ENCODE data around the gene PPP1R14D.

PPP1R14D gene

GRCh38 chr15:40831861-40832260 is 3.4 kb upstream of the PPP1R14D start:
- no peak overlapping the region for H3K4me3 ChIP-seq (ENCODE audit: low read length)
- no peaks in the 10 kb centered on the region for H3K9me2 ChIP-seq (replicated peaks; ENCODE audit: control insufficient read depth, low read length)
- H3K9me3 ChIP-seq (ENCODE audit: control insufficient read depth, insufficient read depth, low read length) = no peaks in the 10 kb centered on the region
- no peak for TF ChIP-seq EZH2phosphoT487 (IDR thresholded peaks at IDR 0.05; ENCODE audit: borderline replicate concordance, low read length)
- H3K4me2 ChIP-seq (ENCODE audit: low read length) = no peak overlapping the region
- no peaks in the 10 kb centered on the region for H3K4me1 ChIP-seq (ENCODE audit: control insufficient read depth, low read length)
- H3K27me3 ChIP-seq (ENCODE audit: control insufficient read depth, low read length) = no peaks in the 10 kb centered on the region; the same call in 1 of the 2 replicates
- H4K20me1 ChIP-seq (ENCODE audit: control insufficient read depth, insufficient read depth, low read depth, low read length) = no peaks in the 10 kb centered on the region
- H3K79me2 ChIP-seq (ENCODE audit: control insufficient read depth, low read length) = no peaks in the 10 kb centered on the region
- no peaks in the 10 kb centered on the region for H3K36me3 ChIP-seq (ENCODE audit: control insufficient read depth, low read length)
- no peak overlapping the region for H3K27ac ChIP-seq (ENCODE audit: low read depth, low read length)
- no peaks in the 10 kb centered on the region for H3F3A ChIP-seq (ENCODE audit: control insufficient read depth, insufficient read depth)

DNA sequence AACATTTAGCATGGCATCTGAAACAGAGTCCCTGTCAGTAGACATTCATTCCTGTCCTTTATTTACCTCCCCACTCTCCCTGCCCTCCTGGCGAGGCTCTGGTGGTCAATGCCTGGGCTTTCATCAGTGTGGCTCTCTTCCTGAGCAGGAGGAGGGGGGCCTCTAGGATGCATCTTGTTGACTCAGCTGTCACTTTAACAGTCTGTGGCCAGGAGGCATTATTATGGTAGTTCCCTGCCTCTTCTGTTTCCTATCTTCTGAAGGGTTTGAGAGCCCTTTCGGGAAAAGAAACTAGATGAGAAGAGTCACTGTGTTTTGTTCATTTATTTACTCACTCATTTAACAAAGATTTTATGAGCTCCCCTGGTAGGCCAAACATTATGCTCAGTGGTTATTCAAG is 2.4 kb upstream of the PPP1R14D start:
- Histone ChIP-seq H3K4me1 (ENCODE audit: control insufficient read depth, low read length) (no peaks in the 10 kb centered on the region), H3K4me2 (ENCODE audit: low read length) (no peak overlapping the region), H3K9me2 (replicated peaks; ENCODE audit: control insufficient read depth, low read length) (no peaks in the 10 kb centered on the region), H4K20me1 (ENCODE audit: control insufficient read depth, insufficient read depth, low read depth, low read length) (no peaks in the 10 kb centered on the region), H3K4me3 (ENCODE audit: low read length) (no peak overlapping the region), H3K27me3 (ENCODE audit: control insufficient read depth, low read length) (peaks cover 9% of the 10 kb centered on the region), H3F3A (ENCODE audit: control insufficient read depth, insufficient read depth) (no peaks in the 10 kb centered on the region), H3K9me3 (ENCODE audit: control insufficient read depth, insufficient read depth, low read length) (no peaks in the 10 kb centered on the region), H3K36me3 (ENCODE audit: control insufficient read depth, low read length) (no peaks in the 10 kb centered on the region), H3K27ac (ENCODE audit: low read depth, low read length) (no peak overlapping the region), H3K79me2 (ENCODE audit: control insufficient read depth, low read length) (no peaks in the 10 kb centered on the region)
- TF ChIP-seq CTCF (IDR thresholded peaks at IDR 0.05; ENCODE audit: low read depth, low read length, poor library complexity, severe bottlenecking) (no peak), EZH2phosphoT487 (IDR thresholded peaks at IDR 0.05; ENCODE audit: borderline replicate concordance, low read length) (no peak)

DNA sequence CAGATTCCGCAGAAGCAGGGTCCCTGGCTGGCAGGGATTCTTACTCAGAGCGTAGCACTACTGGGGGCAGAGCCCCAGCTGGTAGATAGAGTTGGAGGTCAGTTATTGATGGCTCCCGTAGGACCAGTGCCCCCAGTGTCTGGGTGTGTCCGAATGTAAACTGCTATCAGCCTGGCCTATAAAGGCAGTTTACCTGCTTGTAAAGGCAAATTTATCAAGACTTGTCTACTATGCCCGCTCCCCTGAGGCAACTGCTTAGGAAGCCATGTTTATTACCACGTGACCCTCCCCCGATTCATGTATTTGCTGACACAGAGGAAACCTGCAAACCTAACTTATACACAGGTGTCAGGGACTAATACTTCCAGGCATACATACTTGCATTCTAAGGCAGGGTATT is 607 bp upstream of the PPP1R14D start:
- H3F3A ChIP-seq (ENCODE audit: control insufficient read depth, insufficient read depth) = no peaks in the 10 kb centered on the region
- no peaks in the 10 kb centered on the region for H4K20me1 ChIP-seq (ENCODE audit: control insufficient read depth, insufficient read depth, low read depth, low read length)
- no peak overlapping the region for H3K27ac ChIP-seq (ENCODE audit: low read depth, low read length)
- no peaks in the 10 kb centered on the region for H3K36me3 ChIP-seq (ENCODE audit: control insufficient read depth, low read length)
- no peak overlapping the region for H3K4me3 ChIP-seq (ENCODE audit: low read length)
- H3K9me3 ChIP-seq (ENCODE audit: control insufficient read depth, insufficient read depth, low read length) = no peaks in the 10 kb centered on the region
- TF ChIP-seq CTCF (IDR thresholded peaks at IDR 0.05; ENCODE audit: low read depth, low read length, poor library complexity, severe bottlenecking) (no peak), EZH2phosphoT487 (IDR thresholded peaks at IDR 0.05; ENCODE audit: borderline replicate concordance, low read length) (no peak)
- H3K79me2 ChIP-seq (ENCODE audit: control insufficient read depth, low read length) = no peaks in the 10 kb centered on the region
- no peaks in the 10 kb centered on the region for H3K9me2 ChIP-seq (replicated peaks; ENCODE audit: control insufficient read depth, low read length)
- no peaks in the 10 kb centered on the region for H3K4me1 ChIP-seq (ENCODE audit: control insufficient read depth, low read length)
- no peak overlapping the region for H3K4me2 ChIP-seq (ENCODE audit: low read length)
- H3K27me3 ChIP-seq (ENCODE audit: control insufficient read depth, low read length) = peaks cover 15% of the 10 kb centered on the region

DNA sequence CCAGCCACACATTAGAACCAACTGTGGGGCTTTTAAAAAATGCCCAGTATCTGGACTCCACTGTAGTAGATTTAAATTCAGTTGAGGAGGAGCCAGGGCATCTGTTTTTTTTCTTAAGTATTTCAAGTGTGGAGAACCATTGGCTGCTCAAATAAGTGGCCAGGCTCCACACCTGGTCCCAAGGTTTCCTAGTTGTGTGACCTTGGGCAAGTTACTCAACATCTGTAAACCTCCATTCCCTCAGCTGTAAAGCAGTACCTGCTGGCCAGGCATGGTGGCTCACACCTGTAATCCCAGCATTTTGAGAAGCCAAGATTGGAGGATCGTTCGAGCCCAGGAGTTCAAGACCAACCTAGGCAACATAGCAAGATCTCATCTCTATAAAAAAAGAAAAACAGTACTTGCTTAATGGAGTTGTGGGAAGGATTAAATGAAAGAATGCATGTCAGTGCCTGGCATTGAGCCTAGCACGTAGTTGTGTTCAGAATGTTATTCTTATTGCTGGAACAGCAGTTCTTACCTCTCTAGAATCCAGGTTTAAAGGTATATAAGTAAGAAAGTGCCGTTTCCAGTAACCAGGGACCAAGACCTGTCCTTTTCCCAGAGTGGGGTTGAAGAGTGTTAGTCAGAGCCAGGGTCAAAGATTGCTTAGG is 2.0 kb downstream of the PPP1R14D start:
- Histone ChIP-seq H3K36me3 (ENCODE audit: control insufficient read depth, low read length) (no peaks in the 10 kb centered on the region), H3K4me1 (ENCODE audit: control insufficient read depth, low read length) (no peaks in the 10 kb centered on the region), H3K9me3 (ENCODE audit: control insufficient read depth, insufficient read depth, low read length) (no peaks in the 10 kb centered on the region), H3K27me3 (ENCODE audit: control insufficient read depth, low read length) (peaks cover 15% of the 10 kb centered on the region), H3K9me2 (replicated peaks; ENCODE audit: control insufficient read depth, low read length) (no peaks in the 10 kb centered on the region), H4K20me1 (ENCODE audit: control insufficient read depth, insufficient read depth, low read depth, low read length) (no peaks in the 10 kb centered on the region), H3F3A (ENCODE audit: control insufficient read depth, insufficient read depth) (no peaks in the 10 kb centered on the region), H3K4me3 (ENCODE audit: low read length) (no peak overlapping the region), H3K4me2 (ENCODE audit: low read length) (no peak overlapping the region), H3K27ac (ENCODE audit: low read depth, low read length) (no peak overlapping the region), H3K79me2 (ENCODE audit: control insufficient read depth, low read length) (no peaks in the 10 kb centered on the region)
- no peak for TF ChIP-seq CTCF (IDR thresholded peaks at IDR 0.05; ENCODE audit: low read depth, low read length, poor library complexity, severe bottlenecking)
- no peak for TF ChIP-seq EZH2phosphoT487 (IDR thresholded peaks at IDR 0.05; ENCODE audit: borderline replicate concordance, low read length)

All from DOHH2 (cell line).